Fibroblast of villous mesenchyme (primary cell): ENCODE data around the gene DUOX1. TPM values are rescaled to one million over a fixed set of nuclear protein-coding genes. Genes with fewer than 3 reads are reported as not detected.

ENCODE experiments used
- DNase-seq: peaks from one replicate; pipeline ENCODE4 v3.0.0-alpha.2; 2010; ENCODE audit warnings: low read depth
- H3K4me3 ChIP-seq: 2 replicates; pipeline ENCODE4 v1.5.1; 2011; ENCODE audit warnings: low read depth, mild to moderate bottlenecking, low read length
- CTCF ChIP-seq: IDR thresholded peaks from 2 replicates; pipeline ENCODE4 v1.5.1; 2012; ENCODE audit warnings: low read depth, mild to moderate bottlenecking, low read length; ENCODE audit not compliant: insufficient read depth
- total RNA-seq: library from RNA; depleted of rRNA; stranded (reverse); fragments of >200 nt; gene quantifications from 2 replicates; pipeline ENCODE4 v1.2.3, GENCODE V29; 2012

The DUOX1 gene
- total RNA-seq, 1 donor, result not detected

- H3K4me3 ChIP-seq, result peak overlapping the region; percentile 90
- TF ChIP-seq CTCF, result no peak
- peak; percentile 75 for DNase-seq
These were observed 71.2 kb downstream of the DUOX1 start for GRCh38 chr15:45200799-45201556.

- TF ChIP-seq CTCF, result no peak
- H3K4me3 ChIP-seq, result no peak overlapping the region
- no peak for DNase-seq
These were observed 71.7 kb downstream of the DUOX1 start for GRCh38 chr15:45201557-45201859.

GRCh38 chr15:45201869-45202268 lies 72.1 kb downstream of the DUOX1 start:
- DNase-seq, result no peak
- no peak for TF ChIP-seq CTCF
- no peak overlapping the region for H3K4me3 ChIP-seq

GRCh38 chr15:45203182-45203581 lies 73.4 kb downstream of the DUOX1 start:
- TF ChIP-seq CTCF, result no peak
- no peak for DNase-seq
- H3K4me3 ChIP-seq, result no peak overlapping the region

GRCh38 chr15:45205192-45205591 lies 75.4 kb downstream of the DUOX1 start:
- peak; percentile 91 for TF ChIP-seq CTCF
- no peak overlapping the region for H3K4me3 ChIP-seq
- DNase-seq, result peak; percentile 60

- DNase-seq, result no peak
- TF ChIP-seq CTCF, result no peak
- H3K4me3 ChIP-seq, result no peak overlapping the region
These were observed 82.7 kb downstream of the DUOX1 start for GRCh38 chr15:45212493-45212892.

Other genes with a start within 250 kb of the DUOX1 start
- gene TERB2, start 173.3 kb upstream of the DUOX1 start, total RNA-seq, result not detected in 2 replicates
- 13.9 and 17.7 TPM in 2 replicates for gene SORD, start 106.8 kb upstream of the DUOX1 start, total RNA-seq
- gene DUOX2, start 15.8 kb upstream of the DUOX1 start, total RNA-seq, result not detected in 2 replicates
- not detected in 2 replicates for gene DUOXA2, start 15.7 kb upstream of the DUOX1 start, total RNA-seq
- gene DUOXA1, start 115 bp upstream of the DUOX1 start, total RNA-seq, result not detected in 2 replicates
- 2.3 and 2.6 TPM in 2 replicates for gene SHF, start 58.0 kb downstream of the DUOX1 start, total RNA-seq
- gene SLC28A2, start 122.2 kb downstream of the DUOX1 start, total RNA-seq, result not detected in 2 replicates
- gene GATM, start 248.6 kb downstream of the DUOX1 start, total RNA-seq, result under 0.01 and 0.32 TPM in 2 replicates